HFF-Myc (cell line): ENCODE data around the gene IQCB1.
A peak's percentile ranks its signal among the peaks of the same experiment; 100 is the strongest.
"Not testable (repeated sequence)": the region's sequence is repeated elsewhere in the genome, so short reads cannot be mapped to it uniquely, and the experiment has no call there.

Experiments
- DNase-seq: peaks from one replicate; pipeline ENCODE4 v3.0.0-alpha.2; 2011; ENCODE audit warnings: low read depth; ENCODE audit errors: extremely low read depth
- H3K4me3 ChIP-seq: replicated peaks from 2 replicates; pipeline ENCODE4 v1.5.1; 2011; ENCODE audit warnings: low read depth, mild to moderate bottlenecking, control low read depth, low read length
- CTCF ChIP-seq: IDR thresholded peaks from 2 replicates; pipeline ENCODE4 v1.5.1; 2012; ENCODE audit warnings: mild to moderate bottlenecking, low read depth, low read length, control low read depth; ENCODE audit errors: missing control alignments

Gene IQCB1

GRCh38 chr3:121863801-121864200 lies 28.9 kb upstream of the IQCB1 start:
- TF ChIP-seq CTCF: no peak
- H3K4me3 ChIP-seq: no peak overlapping the region
- DNase-seq: no peak

- DNase-seq, H3K4me3 ChIP-seq: not testable (repeated sequence)
Measured at GRCh38 chr3:121863247-121863646, 28.4 kb upstream of the IQCB1 start.

GRCh38 chr3:121857778-121858177 lies 22.9 kb upstream of the IQCB1 start:
- DNase-seq, H3K4me3 ChIP-seq: not testable (repeated sequence)

- TF ChIP-seq CTCF: peak; percentile 15
- DNase-seq: no peak
- H3K4me3 ChIP-seq: no peak overlapping the region
Measured at GRCh38 chr3:121855555-121855954, 20.7 kb upstream of the IQCB1 start.

- no peak for DNase-seq
- no peak overlapping the region for H3K4me3 ChIP-seq
Measured at GRCh38 chr3:121852256-121852655, 17.4 kb upstream of the IQCB1 start.

GRCh38 chr3:121844892-121845291 lies 10.0 kb upstream of the IQCB1 start:
- no peak overlapping the region for H3K4me3 ChIP-seq
- TF ChIP-seq CTCF: no peak
- DNase-seq: no peak

More at GRCh38 chr3:121852256-121852655, 17.4 kb upstream of the IQCB1 start:
- no peak for TF ChIP-seq CTCF

- no peak for DNase-seq
- no peak overlapping the region for H3K4me3 ChIP-seq
- TF ChIP-seq CTCF: no peak
Measured at GRCh38 chr3:121839962-121840361, 5.1 kb upstream of the IQCB1 start.

- no peak for TF ChIP-seq CTCF
- no peak for DNase-seq
- no peak overlapping the region for H3K4me3 ChIP-seq
Measured at GRCh38 chr3:121836481-121836880, 1.6 kb upstream of the IQCB1 start.
